SIG-M5 treated with dmso at 0.1 percent for 504 hours (cell line): ENCODE results near the gene ANKRD24.
"Not testable (repeated sequence)": the region's sequence is repeated elsewhere in the genome, so short reads cannot be mapped to it uniquely, and the experiment has no call there.

Experiments
- DNase-seq: peaks from one replicate; lab custom pipeline; 2025; ENCODE audit not compliant: unreplicated experiment; lab: John Stamatoyannopoulos, UW

Gene ANKRD24

DNA sequence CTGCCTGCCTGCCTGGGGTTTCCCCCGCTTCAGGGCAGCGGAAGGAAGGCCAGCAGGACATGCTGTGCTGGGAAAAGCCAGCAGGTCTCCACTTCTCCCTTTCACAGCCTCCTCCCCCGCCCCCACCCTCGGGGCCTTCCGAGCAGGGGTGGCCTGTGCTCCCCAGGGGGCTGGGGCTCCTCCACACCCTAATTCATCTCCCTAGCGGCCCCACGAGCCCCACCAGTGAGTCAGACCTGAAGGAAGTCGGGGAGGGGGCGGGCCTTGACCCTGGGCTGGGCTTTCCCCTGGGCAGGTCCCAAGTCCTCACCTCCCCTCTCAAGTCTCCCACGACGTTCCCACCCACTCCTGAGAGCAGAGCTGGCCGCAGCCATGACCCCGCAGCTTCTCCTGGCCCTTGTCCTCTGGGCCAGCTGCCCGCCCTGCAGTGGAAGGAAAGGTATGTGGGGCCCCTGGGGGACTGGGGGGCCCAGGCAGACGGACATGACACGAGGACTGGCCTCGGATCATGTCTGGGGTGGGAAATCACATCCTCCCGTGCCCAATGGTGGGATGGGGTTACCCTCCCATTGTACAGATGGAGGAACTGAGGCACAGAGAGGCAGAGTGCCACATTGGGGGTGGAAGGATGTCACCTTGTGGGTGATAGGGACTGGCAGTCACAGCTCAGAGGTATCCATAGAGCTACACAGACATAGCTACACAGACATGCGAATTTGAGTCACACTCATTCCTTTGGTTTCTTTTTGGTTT, 46.9 kb downstream of the ANKRD24 start, which contains the start of gene EBI3:
Gene EBI3, plus strand, starts transcription at position 345 of the 753 bp plus-strand sequence. Its CDS starts 28 bp downstream, at position 373.
- no peak for DNase-seq

DNA sequence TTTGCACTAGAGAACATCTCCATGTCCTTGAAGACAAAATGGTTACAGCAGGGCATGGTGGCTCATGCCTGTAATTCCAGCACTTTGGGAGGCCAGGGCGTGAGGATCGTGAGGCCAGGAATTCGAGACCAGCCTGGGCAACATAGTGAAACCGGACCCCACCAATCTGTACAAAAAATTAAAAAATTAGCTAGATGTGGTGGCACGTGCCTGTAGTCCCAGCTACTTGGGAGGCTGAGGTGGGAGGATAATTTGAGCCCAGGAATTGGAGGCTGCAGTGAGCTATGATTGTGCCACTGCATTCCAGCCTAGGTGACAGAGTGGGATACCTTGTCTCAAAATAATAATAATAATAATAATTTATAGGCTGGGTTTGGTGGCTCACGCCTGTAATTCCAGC, 47.7 kb downstream of the ANKRD24 start:
- DNase-seq, result not testable (repeated sequence)

DNA sequence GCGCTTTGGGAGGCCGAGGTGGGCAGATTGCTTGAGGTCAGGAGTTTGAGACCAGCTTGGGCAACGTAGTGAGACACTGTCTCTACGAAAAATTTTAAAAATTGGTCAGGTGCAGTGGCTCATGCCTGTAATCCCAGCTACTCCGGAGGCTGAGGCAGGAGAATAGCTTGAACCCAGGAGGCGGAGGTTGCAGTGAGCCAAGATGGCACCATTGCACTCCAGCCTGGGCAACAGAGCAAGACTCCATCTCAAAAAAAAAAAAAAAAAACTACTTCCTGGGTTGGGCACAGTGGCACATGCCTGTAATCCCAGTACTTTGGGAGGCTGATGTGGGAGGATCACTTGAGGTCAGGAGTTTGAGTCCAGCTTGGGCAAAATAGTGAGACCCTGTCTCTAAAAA, 49.0 kb downstream of the ANKRD24 start:
- not testable (repeated sequence) for DNase-seq

DNA sequence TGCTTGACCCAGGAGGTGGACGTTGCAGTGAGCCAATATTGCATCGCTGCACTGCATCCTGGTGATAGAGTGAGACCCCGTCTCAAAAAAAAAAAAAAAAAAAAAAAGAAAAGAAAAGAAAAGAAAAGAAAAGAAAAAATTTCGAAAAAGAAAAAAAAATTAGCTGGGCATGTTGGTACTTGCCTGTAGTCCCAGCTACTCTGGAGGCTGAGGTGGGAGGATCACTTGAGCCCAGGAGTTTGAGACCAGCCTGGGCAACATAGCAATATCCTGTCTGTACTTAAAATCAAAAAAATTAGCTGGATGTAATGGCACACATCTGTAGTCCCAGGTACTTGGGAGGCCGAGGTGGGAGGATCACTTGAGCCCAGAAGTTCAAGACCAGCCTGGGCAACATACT, 49.6 kb downstream of the ANKRD24 start:
- DNase-seq, result not testable (repeated sequence)

DNA sequence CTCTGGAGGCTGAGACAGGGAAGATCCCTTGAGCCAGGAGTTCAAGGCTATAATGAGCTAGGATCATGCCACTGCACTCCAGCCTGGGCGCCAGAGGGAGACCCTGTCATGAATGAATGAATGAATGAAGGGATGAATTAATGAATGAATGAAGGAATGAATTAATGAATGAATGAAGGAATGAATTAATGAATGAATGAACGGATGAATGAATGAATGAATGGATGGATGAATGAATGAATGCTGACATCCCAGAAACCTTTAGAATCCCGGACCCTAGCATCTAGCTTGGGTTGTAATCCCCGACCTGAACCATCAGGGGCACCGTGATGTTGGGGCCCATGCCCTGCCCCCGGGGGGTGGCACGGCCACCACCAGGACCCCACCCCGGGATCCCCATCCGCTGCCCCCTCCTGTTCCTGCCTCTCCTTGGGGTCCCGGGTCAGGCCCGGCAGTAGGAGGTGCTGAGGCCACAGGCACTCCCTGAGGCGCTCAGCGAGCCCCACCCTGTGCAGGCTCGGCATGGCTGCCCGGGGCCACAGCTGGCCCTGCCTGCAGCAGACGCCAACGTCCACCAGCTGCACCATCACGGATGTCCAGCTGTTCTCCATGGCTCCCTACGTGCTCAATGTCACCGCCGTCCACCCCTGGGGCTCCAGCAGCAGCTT, 50.3 kb downstream of the ANKRD24 start:
- no peak for DNase-seq

DNA sequence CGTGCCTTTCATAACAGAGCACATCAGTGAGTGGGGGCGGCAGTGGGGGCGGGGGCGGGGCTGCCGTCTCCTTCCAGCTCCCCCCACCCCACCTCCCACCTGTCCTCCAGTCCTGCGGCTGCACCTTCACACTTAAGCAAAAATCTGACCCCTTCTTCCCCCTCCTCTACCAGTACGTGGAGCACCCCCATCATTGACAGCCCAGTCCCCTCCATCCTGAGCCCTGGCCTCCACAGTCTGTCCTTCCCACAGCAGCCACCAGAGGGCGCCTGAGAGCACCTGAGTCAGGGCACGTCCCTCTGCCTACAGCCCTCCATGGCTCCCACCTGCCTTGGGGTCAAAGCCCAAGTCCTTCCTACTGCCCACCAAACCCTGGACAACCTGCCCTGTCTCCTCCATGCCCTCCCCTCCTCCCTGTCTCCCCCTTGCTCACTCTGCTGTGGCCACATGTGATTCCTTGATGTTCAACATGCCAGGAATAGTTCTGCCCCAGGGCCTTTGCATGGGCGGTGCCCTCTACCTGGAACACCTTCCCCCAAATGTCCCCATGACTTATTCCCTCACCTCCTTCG, 50.9 kb downstream of the ANKRD24 start:
- no peak for DNase-seq

DNA sequence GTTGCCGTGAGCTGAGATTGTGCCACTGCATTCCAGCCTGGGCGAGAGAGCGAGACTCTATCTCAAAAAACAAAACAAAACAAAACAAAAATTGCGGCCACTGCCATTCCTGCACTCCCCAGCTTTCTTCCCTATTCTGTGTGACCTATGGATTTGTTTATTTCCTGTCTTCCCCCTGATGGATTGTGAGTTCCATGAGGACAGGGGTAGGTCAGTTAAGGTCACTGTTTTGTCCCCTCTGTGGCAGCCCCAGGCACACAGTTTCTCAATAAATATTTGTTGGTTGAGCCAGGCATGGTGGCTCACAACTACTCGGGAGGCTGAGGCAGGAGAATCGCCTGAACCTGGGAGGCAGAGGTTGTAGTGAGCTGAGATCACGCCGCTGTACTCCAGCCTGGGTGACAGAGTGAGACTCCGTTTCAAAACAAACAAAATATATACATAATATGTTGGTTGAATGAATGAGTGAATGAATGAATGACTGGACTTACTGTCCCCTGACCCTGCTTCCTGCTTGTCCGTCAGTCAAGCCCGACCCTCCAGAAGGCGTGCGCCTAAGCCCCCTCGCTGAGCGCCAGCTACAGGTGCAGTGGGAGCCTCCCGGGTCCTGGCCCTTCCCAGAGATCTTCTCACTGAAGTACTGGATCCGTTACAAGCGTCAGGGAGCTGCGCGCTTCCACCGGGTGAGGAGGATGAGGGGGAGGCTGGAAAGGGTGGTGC, 51.8 kb downstream of the ANKRD24 start:
- no peak for DNase-seq

DNA sequence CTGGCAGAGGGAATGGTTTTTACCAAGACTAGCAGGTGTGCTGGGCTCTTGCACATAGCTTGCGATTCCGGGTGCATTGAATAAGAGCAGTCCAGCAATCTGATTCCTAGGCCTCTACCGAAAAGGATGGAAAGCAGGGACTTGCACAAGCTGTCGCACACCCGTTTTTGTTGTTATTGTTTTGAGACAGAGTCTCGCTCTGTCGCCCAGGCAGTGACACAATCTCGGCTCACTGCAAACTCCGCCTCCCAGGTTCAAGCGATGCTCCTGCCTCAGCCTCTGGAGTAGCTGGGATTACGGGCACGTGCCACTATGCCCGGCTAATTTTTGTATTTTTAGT, 52.3 kb downstream of the ANKRD24 start:
- no peak for DNase-seq

DNA sequence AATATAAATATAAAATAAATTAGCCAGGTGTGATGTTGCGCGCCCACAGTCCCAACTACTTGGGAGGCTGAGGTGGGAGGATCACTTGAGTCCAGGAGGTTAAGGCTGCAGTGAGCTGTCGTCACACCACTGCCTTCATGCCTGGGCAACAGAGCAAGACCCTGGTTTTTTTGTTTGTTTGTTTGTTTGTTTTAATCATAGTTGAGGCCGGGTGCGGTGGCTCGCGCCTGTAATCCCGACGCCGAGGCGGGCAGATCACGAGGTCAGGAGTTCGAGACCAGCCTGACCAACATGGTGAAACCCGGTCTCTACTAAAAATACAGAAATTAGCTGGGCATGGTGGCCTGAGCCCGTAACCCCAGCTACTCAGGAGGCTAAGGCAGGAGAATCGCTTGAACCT, 55.0 kb downstream of the ANKRD24 start:
- not testable (repeated sequence) for DNase-seq

DNA sequence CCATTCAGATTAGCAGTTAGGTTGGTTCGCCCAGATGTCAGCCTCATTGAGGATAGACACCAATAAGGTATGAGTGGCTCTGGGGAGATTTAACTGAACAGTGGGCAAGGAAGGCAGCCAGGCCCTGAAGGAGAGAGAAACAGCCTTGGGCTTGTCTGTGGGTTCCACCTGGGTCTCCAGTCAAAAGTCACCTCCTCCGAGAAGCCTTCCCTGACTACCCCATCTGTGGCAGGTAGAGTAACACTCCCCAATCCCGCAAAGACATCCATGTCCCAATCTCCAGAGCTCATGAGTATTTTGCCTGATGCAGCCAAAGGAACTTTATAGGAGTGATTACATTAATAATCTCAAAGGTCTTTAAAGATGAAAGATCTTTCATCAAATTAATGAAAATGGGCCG, 56.3 kb downstream of the ANKRD24 start:
- DNase-seq, result no peak

DNA sequence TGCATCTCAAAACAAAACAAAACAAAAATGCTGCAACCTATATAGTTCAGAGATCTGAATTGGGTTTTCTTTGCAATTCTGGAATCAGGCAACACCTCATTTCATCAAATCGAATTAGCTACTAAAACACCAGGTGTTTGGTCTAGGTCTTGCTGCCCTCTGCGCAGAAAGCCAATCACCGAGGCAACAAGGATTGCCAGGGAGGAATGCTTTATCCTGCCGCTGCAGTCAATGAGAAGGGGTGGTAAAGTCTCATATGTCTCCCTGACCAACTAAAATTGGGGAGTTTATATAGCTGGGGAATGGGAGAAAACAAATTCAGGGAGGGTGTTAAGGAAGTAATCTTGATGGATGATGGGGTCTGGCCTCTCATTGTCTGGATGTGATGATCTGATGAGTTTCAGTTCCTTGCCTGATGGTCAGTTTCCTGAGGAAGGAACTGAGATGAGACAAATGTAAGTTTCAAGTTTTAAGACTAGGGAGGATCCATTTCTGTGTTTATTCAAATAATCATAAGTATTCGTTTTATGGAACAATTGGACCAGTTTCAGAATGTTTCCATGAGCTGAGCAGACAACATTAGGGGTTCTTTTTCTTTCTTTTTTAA, 59.4 kb downstream of the ANKRD24 start:
- DNase-seq, result no peak

DNA sequence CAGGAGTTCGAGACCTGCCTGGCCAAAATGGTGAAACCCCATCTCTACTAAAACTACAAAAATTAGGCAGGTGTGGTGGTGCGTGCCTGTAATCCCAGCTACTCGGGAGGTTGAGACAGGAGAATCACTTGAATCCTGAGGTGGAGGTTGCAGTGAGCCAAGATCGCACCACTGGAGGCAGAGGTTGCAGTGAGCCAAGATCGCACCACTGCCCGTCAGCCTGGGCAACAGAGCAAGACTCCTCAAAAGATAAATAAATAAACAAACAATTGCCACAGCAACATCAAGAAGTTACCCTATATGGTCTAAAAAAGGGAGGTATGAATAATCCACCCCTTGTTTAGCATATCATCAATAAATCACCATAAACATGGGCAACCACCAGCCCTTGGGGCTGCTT, 63.4 kb downstream of the ANKRD24 start:
- DNase-seq, result not testable (repeated sequence)

DNA sequence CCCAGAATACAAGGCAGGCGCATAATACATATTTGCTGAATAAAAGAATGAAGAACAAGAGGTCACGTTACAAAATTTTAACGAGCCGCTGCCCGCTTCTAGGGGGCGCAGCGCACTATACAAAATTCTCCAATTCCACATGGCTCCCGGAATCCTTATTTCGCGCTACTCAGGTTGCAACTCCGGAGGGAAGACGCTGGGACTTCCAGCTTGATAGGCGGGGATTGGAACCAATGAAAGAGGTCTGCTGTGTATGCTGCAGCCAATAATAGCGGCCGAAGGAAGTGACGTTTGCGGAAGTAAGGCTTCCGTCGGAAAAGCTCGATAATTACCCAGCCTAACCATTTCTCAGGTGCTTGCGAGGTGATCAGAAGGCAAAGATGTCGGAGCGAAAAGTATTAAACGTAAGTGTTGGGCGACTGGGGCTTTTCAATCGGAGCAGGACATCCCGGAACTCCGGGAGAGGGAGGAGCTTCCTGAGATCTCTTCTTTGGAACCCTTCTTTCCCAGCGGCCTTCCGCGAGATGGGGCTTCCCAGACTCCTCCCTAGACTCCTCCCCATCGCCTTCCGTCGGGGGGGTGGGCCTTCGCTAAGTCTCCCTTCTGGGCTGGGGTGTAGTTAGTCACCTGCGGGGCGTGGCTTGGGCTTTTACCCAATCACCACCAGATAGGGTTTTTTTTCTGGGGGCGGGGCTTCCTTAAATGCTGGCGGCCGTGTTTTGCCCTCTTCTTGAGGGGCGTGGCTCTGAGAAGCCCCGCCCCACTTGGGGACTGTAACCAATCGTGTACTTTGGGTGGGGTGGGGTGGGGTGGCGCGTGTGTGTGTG, 64.5 kb downstream of the ANKRD24 start, which contains the start of gene YJU2:
Gene YJU2, plus strand, starts transcription at position 314 of the 827 bp plus-strand sequence. Its CDS starts 67 bp downstream, at position 381.
- peak; percentile 99 for DNase-seq

DNA sequence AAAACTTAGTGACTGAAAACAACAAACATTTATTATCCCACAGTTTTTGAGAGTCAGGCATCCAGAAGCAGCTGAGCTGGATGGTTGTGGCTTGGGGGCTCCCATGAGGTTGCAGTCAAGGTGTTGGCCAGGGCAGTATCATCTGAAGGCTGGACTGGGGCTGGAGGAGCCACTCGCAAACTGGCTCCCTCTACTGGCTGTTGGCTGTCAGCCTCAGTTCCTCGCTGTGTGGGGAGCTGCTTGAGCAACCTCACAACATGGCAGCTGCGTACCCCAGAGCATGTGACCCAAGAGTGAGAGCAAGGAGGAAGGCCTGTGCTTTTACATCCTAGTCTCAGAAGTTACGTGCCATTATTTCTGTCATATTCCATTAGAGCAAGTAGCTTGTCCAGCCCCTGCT, 74.1 kb downstream of the ANKRD24 start:
- DNase-seq, result no peak

DNA sequence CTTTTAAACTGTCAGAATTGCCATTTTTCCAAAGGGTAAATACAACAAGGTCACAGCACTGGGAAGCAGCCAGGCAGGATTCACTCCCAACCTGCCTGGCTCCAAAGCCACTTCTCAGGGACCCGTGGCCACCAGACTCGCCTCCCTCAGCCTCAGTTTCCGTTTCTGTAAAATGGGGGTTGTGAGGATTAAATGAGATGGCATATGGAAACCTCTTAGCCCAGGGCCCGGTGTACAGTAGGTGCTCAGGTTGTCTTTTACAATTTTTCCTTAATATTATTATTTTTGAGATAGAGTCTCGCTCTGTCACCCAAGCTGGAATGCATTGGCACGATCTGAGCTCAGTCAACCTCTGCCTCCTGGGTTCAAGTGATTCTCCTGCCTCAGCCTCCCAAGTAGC, 74.5 kb downstream of the ANKRD24 start:
- DNase-seq, result no peak

DNA sequence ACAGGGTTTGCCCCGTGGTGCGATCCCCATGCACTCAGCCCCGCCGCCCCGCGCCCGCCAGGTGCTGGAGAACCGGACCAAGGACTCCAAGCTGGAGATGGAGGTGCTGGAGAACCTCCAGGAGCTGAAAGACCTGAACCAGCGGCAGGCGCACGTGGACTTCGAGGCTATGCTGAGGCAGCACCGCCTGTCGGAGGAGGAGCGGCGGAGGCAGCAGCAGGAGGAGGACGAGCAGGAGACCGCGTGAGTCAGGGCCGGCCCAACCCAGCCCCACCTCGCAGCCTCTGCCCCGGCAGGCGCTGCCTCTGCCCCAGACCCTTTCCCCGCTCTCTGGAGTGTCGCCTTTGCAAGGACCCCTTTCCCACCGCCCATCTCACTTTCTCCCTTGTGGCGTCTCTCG, 75.7 kb downstream of the ANKRD24 start:
- no peak for DNase-seq

DNA sequence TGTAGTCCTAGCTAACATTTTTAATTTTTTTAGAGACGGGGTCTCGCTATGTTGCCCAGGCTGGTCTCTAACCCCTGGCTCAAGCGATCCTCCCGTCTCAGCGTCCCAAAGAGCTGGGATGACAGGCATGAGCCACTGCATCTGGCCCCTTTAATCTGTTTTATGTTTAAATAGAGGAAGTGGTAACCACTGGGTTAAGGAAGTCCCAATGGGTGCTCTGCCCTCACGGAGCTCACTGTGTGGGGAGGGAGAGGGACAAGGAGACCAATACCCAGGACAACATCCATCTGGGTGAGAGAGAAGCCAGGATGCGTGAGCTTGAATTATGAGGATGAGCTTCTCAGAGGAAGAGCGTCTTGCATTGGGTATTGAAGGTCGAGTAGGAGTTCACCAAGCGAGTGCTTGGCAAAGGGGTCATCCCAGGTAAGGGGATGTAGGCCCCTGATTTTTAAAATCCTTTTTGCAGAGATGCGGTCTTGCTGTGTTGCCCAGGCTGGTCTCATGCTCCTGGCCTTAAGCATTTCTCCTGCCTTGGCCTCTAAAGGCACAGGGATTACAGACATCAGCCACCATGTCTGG, 78.2 kb downstream of the ANKRD24 start:
- DNase-seq, result no peak

DNA sequence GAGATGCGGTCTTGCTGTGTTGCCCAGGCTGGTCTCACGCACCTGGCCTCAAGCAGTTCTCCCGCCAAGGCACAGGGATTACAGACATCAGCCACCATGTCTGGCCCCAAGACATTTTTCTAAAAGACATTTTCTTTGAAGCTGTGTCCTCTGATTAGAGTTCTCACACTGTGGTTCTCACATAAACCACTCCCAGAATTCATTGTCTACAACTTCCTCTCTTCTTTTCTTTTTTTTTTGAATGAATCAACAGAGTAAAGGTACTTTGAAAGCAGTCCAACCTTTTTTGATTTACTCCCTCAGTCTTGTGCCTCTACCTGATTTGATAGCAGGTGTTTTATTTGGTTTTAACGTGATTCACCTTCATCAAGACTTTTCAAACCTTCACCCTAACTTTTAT, 82.3 kb downstream of the ANKRD24 start:
- DNase-seq, result no peak

DNA sequence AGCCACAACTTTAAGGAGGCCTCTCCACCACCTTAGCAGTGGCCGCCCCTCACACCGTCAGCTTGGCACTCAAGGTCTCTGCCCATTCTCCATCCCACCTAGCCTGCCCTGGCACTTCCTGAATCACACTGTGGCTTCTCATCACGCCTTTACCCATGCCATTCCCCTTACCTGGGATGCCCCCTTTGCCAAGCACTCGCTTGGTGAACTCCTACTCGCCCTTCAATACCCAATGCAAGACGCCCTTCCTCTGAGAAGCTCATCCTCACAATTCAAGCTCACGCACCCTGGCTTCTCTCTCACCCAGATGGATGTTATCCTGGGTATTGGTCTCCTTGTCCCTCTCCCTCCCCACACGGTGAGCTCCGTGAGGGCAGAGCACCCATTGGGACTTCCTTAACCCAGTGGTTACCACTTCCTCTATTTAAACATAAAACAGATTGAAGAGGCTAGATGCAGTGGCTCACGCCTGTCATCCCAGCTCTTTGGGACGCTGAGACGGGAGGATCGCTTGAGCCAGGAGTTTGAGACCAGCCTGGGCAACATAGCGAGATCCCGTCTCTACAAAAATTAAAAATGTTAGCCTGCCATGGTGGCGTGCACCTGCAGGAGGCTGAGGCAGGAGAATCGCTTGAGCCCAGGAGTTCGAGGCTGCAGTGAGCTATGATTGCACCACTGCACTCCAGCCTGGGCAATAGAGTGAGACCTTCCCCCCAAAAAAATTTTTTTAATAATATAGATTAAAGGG, 83.9 kb downstream of the ANKRD24 start:
- no peak for DNase-seq
